GM18498 (cell line): ENCODE measurements around the gene LRRC73.
"Not testable (repeated sequence)": the region's sequence is repeated elsewhere in the genome, so short reads cannot be mapped to it uniquely, and the experiment has no call there.

Experiments
- ATAC-seq: cut with Tn5 transposase; IDR thresholded peaks from one replicate; pipeline ENCODE4 v1.9.1; 2021; ENCODE audit warnings: mild to moderate bottlenecking, moderate library complexity; ENCODE audit not compliant: unreplicated experiment

LRRC73 gene

GRCh38 chr6:43509984-43510826, at the start of gene LRRC73:
LRRC73 (minus strand) TSS chr6:43510346; CDS start chr6:43509785, 561 bp downstream.
- ATAC-seq: peak; percentile 73

GRCh38 chr6:43559328-43559727, 49.2 kb upstream of the LRRC73 start:
- ATAC-seq: no peak

- ATAC-seq: not testable (repeated sequence)
Observed at GRCh38 chr6:43557620-43558019, 47.5 kb upstream of the LRRC73 start.

- no peak for ATAC-seq
Observed at GRCh38 chr6:43547222-43547621, 37.1 kb upstream of the LRRC73 start.

GRCh38 chr6:43544461-43544860, 34.3 kb upstream of the LRRC73 start:
- ATAC-seq: peak; percentile 57

- peak; percentile 51 for ATAC-seq
Observed at GRCh38 chr6:43541774-43542471, 31.8 kb upstream of the LRRC73 start.

- ATAC-seq: no peak
Observed at GRCh38 chr6:43540507-43540906, 30.4 kb upstream of the LRRC73 start.

- not testable (repeated sequence) for ATAC-seq
Observed at GRCh38 chr6:43539409-43539808, 29.3 kb upstream of the LRRC73 start.

- not testable (repeated sequence) for ATAC-seq
Observed at GRCh38 chr6:43538986-43539385, 28.8 kb upstream of the LRRC73 start.

- ATAC-seq: no peak
Observed at GRCh38 chr6:43532201-43532600, 22.1 kb upstream of the LRRC73 start.

GRCh38 chr6:43524483-43524961, 14.4 kb upstream of the LRRC73 start:
- no peak for ATAC-seq

GRCh38 chr6:43523284-43523683, 13.1 kb upstream of the LRRC73 start:
- no peak for ATAC-seq

GRCh38 chr6:43522547-43523261, 12.6 kb upstream of the LRRC73 start:
- ATAC-seq: no peak

- ATAC-seq: no peak
Observed at GRCh38 chr6:43521836-43522235, 11.7 kb upstream of the LRRC73 start.

GRCh38 chr6:43520097-43520496, 10.0 kb upstream of the LRRC73 start:
- no peak for ATAC-seq

- no peak for ATAC-seq
Observed at GRCh38 chr6:43517505-43518357, 7.6 kb upstream of the LRRC73 start.

GRCh38 chr6:43516697-43517504, 6.8 kb upstream of the LRRC73 start, which contains the start of the genes POLR1C and YIPF3:
POLR1C (plus strand) TSS chr6:43517089; CDS start chr6:43517110, 21 bp downstream.
YIPF3 (minus strand) TSS chr6:43516926; CDS start chr6:43516807, 119 bp downstream.
- ATAC-seq: peak; percentile 87

- ATAC-seq: peak; percentile 7
Observed at GRCh38 chr6:43516367-43516696, 6.2 kb upstream of the LRRC73 start.

GRCh38 chr6:43515808-43516207, 5.7 kb upstream of the LRRC73 start:
- no peak for ATAC-seq
